HepG2 (cell line): ENCODE results near the gene PDIA6. TPM values are rescaled to one million over a fixed set of nuclear protein-coding genes. Genes with fewer than 3 reads are reported as not detected.
A peak's percentile ranks its signal among the peaks of the same experiment; 100 is the strongest.

Experiments used
- CCAR2 ChIP-seq: fragments of 200-400 bp; formaldehyde crosslinking; optimal IDR thresholded peaks from 2 replicates; pipeline ENCODE3; 2018; ENCODE audit warnings: low read depth, mild to moderate bottlenecking, low read length, moderate library complexity
- CHD4 ChIP-seq: fragments of 200-600 bp; sonication (generic); IDR thresholded peaks from 2 replicates; pipeline ENCODE4 v1.7.0; 2017; ENCODE audit warnings: mild to moderate bottlenecking, low read length, borderline replicate concordance
- CREB3 ChIP-seq: sonication (generic); formaldehyde crosslinking; IDR thresholded peaks from 2 replicates; pipeline ENCODE4 v1.5.0; 2020; ENCODE audit warnings: missing genetic modification reagents
- GLI4 ChIP-seq: sonication (generic); formaldehyde crosslinking; IDR thresholded peaks from 2 replicates; pipeline ENCODE4 v1.5.1; 2020; ENCODE audit warnings: missing genetic modification reagents, mild to moderate bottlenecking, moderate library complexity, borderline replicate concordance
- MAFG ChIP-seq: sonication (generic); formaldehyde crosslinking; IDR thresholded peaks from 2 replicates; pipeline ENCODE4 v1.5.1; 2020; ENCODE audit warnings: mild to moderate bottlenecking, missing genetic modification reagents
- MXI1 ChIP-seq: IDR thresholded peaks from 3 replicates; pipeline ENCODE4 v1.6.1; 2012; ENCODE audit warnings: low read depth, low read length, inconsistent platforms, borderline replicate concordance
- RBFOX2 ChIP-seq: fragments of 200-400 bp; formaldehyde crosslinking; IDR thresholded peaks from 2 replicates; pipeline ENCODE4 v1.6.1; 2017; ENCODE audit warnings: low read depth, mild to moderate bottlenecking, low read length
- RFX1 ChIP-seq: fragments of 450-650 bp; IDR thresholded peaks from 2 replicates; pipeline ENCODE4 v1.6.1; 2017
- SAP130 ChIP-seq: IDR thresholded peaks from 2 replicates; pipeline ENCODE4 v1.6.1; 2016; ENCODE audit warnings: low read depth
- SCMH1 ChIP-seq: sonication (generic); formaldehyde crosslinking; IDR thresholded peaks from 2 replicates; pipeline ENCODE4 v1.9.0; 2021; ENCODE audit warnings: missing genetic modification reagents, mild to moderate bottlenecking, borderline replicate concordance
- ZBTB33 ChIP-seq: sonication (generic); formaldehyde crosslinking; IDR thresholded peaks from 2 replicates; pipeline ENCODE4 v1.4.0; 2020; ENCODE audit warnings: missing genetic modification reagents
- ZMYM3 ChIP-seq: sonication (generic); formaldehyde crosslinking; IDR thresholded peaks from 2 replicates; pipeline ENCODE4 v1.5.1; 2020; ENCODE audit warnings: mild to moderate bottlenecking, missing genetic modification reagents
- ZNF280D ChIP-seq: sonication (generic); formaldehyde crosslinking; IDR thresholded peaks from 2 replicates; pipeline ENCODE4 v1.5.1; 2020; ENCODE audit warnings: mild to moderate bottlenecking, missing genetic modification reagents
- ZNF317 ChIP-seq: sonication (generic); formaldehyde crosslinking; IDR thresholded peaks from 2 replicates; pipeline ENCODE4 v1.5.0; 2020; ENCODE audit warnings: mild to moderate bottlenecking, missing genetic modification reagents
- ZNF501 ChIP-seq: sonication (generic); formaldehyde crosslinking; IDR thresholded peaks from 2 replicates; pipeline ENCODE4 v1.5.1; 2020; ENCODE audit warnings: mild to moderate bottlenecking, moderate library complexity, missing genetic modification reagents
- ZNF619 ChIP-seq: sonication (generic); formaldehyde crosslinking; IDR thresholded peaks from 2 replicates; pipeline ENCODE4 v1.4.0; 2020; ENCODE audit warnings: mild to moderate bottlenecking, missing genetic modification reagents
- ZNF678 ChIP-seq: sonication (generic); formaldehyde crosslinking; IDR thresholded peaks from 2 replicates; pipeline ENCODE4 v1.4.0; 2020; ENCODE audit warnings: mild to moderate bottlenecking, missing genetic modification reagents
- ZNF816 ChIP-seq: sonication (generic); formaldehyde crosslinking; IDR thresholded peaks from 2 replicates; pipeline ENCODE4 v1.8.0; 2022; ENCODE audit warnings: missing genetic modification reagents, mild to moderate bottlenecking, borderline replicate concordance
- polyA plus RNA-seq, 8 experiments: library from polyadenylated mRNA; depleted of rRNA in 3 of 8; stranded (reverse) in 7 of 8; unstranded in 1 of 8; fragments of >200 nt; fragmentation: Illumina TruSeq in 4 of 8; extraction: Trizol in 4 of 8; gene quantifications; 2 replicates each; pipeline versions ENCODE4 v1.2.1 to v1.2.3, GENCODE V29; 2011 to 2016; ENCODE audit warnings: low read depth in 4 of 8, missing spikeins in 1 of 8, mixed read lengths in 1 of 8; ENCODE audit not compliant: insufficient read depth in 1 of 8
- total RNA-seq, 5 experiments: library from RNA; depleted of rRNA; stranded (reverse); fragments of >200 nt; fragmentation: Illumina TruSeq; extraction: Trizol; gene quantifications; 2 replicates each; pipeline ENCODE4 v1.2.3, GENCODE V29; 2016; ENCODE audit warnings: low read depth in 1 of 5
- TF ChIP-seq, protein P1 (sequence below): sonication (generic); formaldehyde crosslinking; IDR thresholded peaks from 2 replicates; pipeline ENCODE4 v1.5.1; 2020; ENCODE audit warnings: missing genetic modification reagents, mild to moderate bottlenecking, borderline replicate concordance
- TF ChIP-seq, protein P2 (sequence below): sonication (generic); formaldehyde crosslinking; IDR thresholded peaks from 2 replicates; pipeline ENCODE4 v1.8.1; 2022; ENCODE audit warnings: mild to moderate bottlenecking, missing genetic modification reagents

The PDIA6 gene
- total and polyA plus RNA-seq, 2 of the 13 experiments (the other 11 are each of a cell fraction or from before 2014, with no cell fraction given) = 586 to 642 TPM

DNA sequence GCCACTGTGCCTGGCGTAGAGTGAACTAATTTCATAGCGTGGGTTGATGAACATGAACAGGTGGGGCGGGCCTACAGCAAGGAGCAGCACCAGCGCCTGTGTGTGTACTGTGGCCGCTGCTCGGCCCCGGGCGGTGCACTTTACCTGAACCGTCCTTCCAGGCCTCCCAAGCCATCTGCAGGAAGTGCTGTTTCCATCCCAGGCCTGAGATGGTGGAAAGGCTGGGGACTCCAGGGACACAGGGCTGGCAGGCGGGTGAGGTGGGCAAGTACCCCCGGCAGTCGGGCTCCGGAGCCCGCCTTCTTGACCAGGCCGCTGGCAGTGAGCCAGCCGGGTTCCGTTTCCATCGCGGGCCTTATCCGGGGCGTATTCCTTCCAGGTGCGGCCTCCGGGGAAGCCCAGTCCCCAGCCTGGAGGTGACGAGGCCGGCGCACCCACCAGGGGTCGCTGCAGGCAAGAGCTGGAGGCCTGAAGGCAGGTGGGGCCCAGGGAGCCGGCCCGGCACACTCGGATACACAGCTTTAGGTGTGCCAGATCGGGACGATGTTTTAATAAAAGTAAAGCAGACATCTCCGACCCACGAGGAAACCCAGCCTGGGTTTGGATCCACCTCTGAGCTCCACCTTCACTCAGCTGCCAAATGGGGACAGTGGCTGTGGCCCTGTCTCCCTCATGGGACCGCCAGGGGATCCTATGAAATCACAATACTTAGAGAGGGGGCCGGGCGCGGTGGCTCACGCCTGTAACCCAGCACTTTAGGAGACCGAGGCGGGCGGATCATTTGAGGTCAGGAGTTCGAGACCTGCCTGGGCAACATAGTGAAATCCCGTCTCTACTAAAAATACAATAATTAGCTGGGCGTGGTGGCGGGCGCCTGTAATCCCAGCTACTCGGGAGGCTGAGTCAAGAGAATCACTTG lies 22.7 kb upstream of the PDIA6 start (continued):
- TF ChIP-seq ZNF280D (peak; percentile 64), MAFG (no peak), ZBTB33 (CRISPR knock-in tag) (peak; percentile 26; the same call in 1 of the 2 replicates), CHD4 (no peak), ZNF619 (CRISPR knock-in tag) (peak; percentile 76; the same call in 1 of the 2 replicates), GLI4 (CRISPR knock-in tag) (no peak), ZNF317 (CRISPR knock-in tag) (no peak), SCMH1 (CRISPR knock-in tag) (no peak), MXI1 (no peak; the same call in 2 of the 3 replicates), ZNF501 (peak; percentile 78; the same call in 1 of the 2 replicates), CCAR2 (no peak), SAP130 (CRISPR knock-in tag) (no peak; the same call in 1 of the 2 replicates), ZMYM3 (peak; percentile 60), CREB3 (CRISPR knock-in tag) (no peak), RFX1 (no peak), ZNF816 (CRISPR knock-in tag) (no peak), RBFOX2 (no peak), ZNF678 (no peak)
- TF ChIP-seq, protein P1, sequence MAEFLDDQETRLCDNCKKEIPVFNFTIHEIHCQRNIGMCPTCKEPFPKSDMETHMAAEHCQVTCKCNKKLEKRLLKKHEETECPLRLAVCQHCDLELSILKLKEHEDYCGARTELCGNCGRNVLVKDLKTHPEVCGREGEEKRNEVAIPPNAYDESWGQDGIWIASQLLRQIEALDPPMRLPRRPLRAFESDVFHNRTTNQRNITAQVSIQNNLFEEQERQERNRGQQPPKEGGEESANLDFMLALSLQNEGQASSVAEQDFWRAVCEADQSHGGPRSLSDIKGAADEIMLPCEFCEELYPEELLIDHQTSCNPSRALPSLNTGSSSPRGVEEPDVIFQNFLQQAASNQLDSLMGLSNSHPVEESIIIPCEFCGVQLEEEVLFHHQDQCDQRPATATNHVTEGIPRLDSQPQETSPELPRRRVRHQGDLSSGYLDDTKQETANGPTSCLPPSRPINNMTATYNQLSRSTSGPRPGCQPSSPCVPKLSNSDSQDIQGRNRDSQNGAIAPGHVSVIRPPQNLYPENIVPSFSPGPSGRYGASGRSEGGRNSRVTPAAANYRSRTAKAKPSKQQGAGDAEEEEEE = no peak
- TF ChIP-seq, protein P2, sequence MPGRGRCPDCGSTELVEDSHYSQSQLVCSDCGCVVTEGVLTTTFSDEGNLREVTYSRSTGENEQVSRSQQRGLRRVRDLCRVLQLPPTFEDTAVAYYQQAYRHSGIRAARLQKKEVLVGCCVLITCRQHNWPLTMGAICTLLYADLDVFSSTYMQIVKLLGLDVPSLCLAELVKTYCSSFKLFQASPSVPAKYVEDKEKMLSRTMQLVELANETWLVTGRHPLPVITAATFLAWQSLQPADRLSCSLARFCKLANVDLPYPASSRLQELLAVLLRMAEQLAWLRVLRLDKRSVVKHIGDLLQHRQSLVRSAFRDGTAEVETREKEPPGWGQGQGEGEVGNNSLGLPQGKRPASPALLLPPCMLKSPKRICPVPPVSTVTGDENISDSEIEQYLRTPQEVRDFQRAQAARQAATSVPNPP (CRISPR knock-in tag) = no peak
